ENCODE measurements around the gene TTC32.

TTC32 gene

GRCh38 chr2:19863303-19864041, 38.3 kb downstream of the TTC32 start:
- Histone ChIP-seq H3K79me2 (ENCODE audit: control insufficient read depth, insufficient read depth, low read length, unreplicated experiment) (no peaks in the 10 kb centered on the region), H3K27me3 (ENCODE audit: insufficient read depth, low read length) (no peaks in the 10 kb centered on the region), H3K36me3 (ENCODE audit: insufficient read depth, low read length) (no peaks in the 10 kb centered on the region), H3K4me3 (ENCODE audit: low read depth, low read length) (no peak overlapping the region), H3K27ac (ENCODE audit: low read depth, low read length) (no peak overlapping the region), H3K4me1 (ENCODE audit: control insufficient read depth, insufficient read depth, low read length, unreplicated experiment) (peaks cover 5% of the 10 kb centered on the region), H2AFZ (ENCODE audit: low read length, unreplicated experiment) (peak overlapping the region; percentile 94)

GRCh38 chr2:19861813-19862212, 40.0 kb downstream of the TTC32 start:
- Histone ChIP-seq H3K4me1 (ENCODE audit: control insufficient read depth, insufficient read depth, low read length, unreplicated experiment) (peaks cover 5% of the 10 kb centered on the region), H3K27me3 (ENCODE audit: insufficient read depth, low read length) (no peaks in the 10 kb centered on the region), H3K4me3 (ENCODE audit: low read depth, low read length) (no peak overlapping the region), H3K79me2 (ENCODE audit: control insufficient read depth, insufficient read depth, low read length, unreplicated experiment) (no peaks in the 10 kb centered on the region), H2AFZ (ENCODE audit: low read length, unreplicated experiment) (no peak overlapping the region), H3K36me3 (ENCODE audit: insufficient read depth, low read length) (no peaks in the 10 kb centered on the region), H3K27ac (ENCODE audit: low read depth, low read length) (no peak overlapping the region)

GRCh38 chr2:19860022-19860421, 41.8 kb downstream of the TTC32 start:
- Histone ChIP-seq H3K79me2 (ENCODE audit: control insufficient read depth, insufficient read depth, low read length, unreplicated experiment) (no peaks in the 10 kb centered on the region), H3K4me1 (ENCODE audit: control insufficient read depth, insufficient read depth, low read length, unreplicated experiment) (peaks cover 5% of the 10 kb centered on the region), H3K4me3 (ENCODE audit: low read depth, low read length) (no peak overlapping the region), H3K27ac (ENCODE audit: low read depth, low read length) (no peak overlapping the region), H3K36me3 (ENCODE audit: insufficient read depth, low read length) (no peaks in the 10 kb centered on the region), H2AFZ (ENCODE audit: low read length, unreplicated experiment) (no peak overlapping the region), H3K27me3 (ENCODE audit: insufficient read depth, low read length) (no peaks in the 10 kb centered on the region)

GRCh38 chr2:19859565-19859964, 42.2 kb downstream of the TTC32 start:
- Histone ChIP-seq H2AFZ (ENCODE audit: low read length, unreplicated experiment) (no peak overlapping the region), H3K27me3 (ENCODE audit: insufficient read depth, low read length) (no peaks in the 10 kb centered on the region), H3K79me2 (ENCODE audit: control insufficient read depth, insufficient read depth, low read length, unreplicated experiment) (no peaks in the 10 kb centered on the region), H3K36me3 (ENCODE audit: insufficient read depth, low read length) (no peaks in the 10 kb centered on the region), H3K4me1 (ENCODE audit: control insufficient read depth, insufficient read depth, low read length, unreplicated experiment) (peaks cover 5% of the 10 kb centered on the region), H3K4me3 (ENCODE audit: low read depth, low read length) (no peak overlapping the region), H3K27ac (ENCODE audit: low read depth, low read length) (no peak overlapping the region)

- H3K4me3 ChIP-seq (ENCODE audit: low read depth, low read length) = no peak overlapping the region
- H3K79me2 ChIP-seq (ENCODE audit: control insufficient read depth, insufficient read depth, low read length, unreplicated experiment) = no peaks in the 10 kb centered on the region
- no peaks in the 10 kb centered on the region for H3K36me3 ChIP-seq (ENCODE audit: insufficient read depth, low read length)
- peaks cover 5% of the 10 kb centered on the region for H3K4me1 ChIP-seq (ENCODE audit: control insufficient read depth, insufficient read depth, low read length, unreplicated experiment)
- no peak overlapping the region for H2AFZ ChIP-seq (ENCODE audit: low read length, unreplicated experiment)
- no peaks in the 10 kb centered on the region for H3K27me3 ChIP-seq (ENCODE audit: insufficient read depth, low read length)
- H3K27ac ChIP-seq (ENCODE audit: low read depth, low read length) = no peak overlapping the region
Measured at GRCh38 chr2:19857806-19858205, 44.0 kb downstream of the TTC32 start.

- no peaks in the 10 kb centered on the region for H3K79me2 ChIP-seq (ENCODE audit: control insufficient read depth, insufficient read depth, low read length, unreplicated experiment)
- H2AFZ ChIP-seq (ENCODE audit: low read length, unreplicated experiment) = no peak overlapping the region
- no peaks in the 10 kb centered on the region for H3K27me3 ChIP-seq (ENCODE audit: insufficient read depth, low read length)
- peaks cover 5% of the 10 kb centered on the region for H3K4me1 ChIP-seq (ENCODE audit: control insufficient read depth, insufficient read depth, low read length, unreplicated experiment)
- H3K36me3 ChIP-seq (ENCODE audit: insufficient read depth, low read length) = no peaks in the 10 kb centered on the region
- no peak overlapping the region for H3K27ac ChIP-seq (ENCODE audit: low read depth, low read length)
- no peak overlapping the region for H3K4me3 ChIP-seq (ENCODE audit: low read depth, low read length)
Measured at GRCh38 chr2:19857100-19857499, 44.7 kb downstream of the TTC32 start.

- Histone ChIP-seq H3K27ac (ENCODE audit: low read depth, low read length) (no peak overlapping the region), H3K4me1 (ENCODE audit: control insufficient read depth, insufficient read depth, low read length, unreplicated experiment) (no peaks in the 10 kb centered on the region), H3K27me3 (ENCODE audit: insufficient read depth, low read length) (no peaks in the 10 kb centered on the region), H3K36me3 (ENCODE audit: insufficient read depth, low read length) (no peaks in the 10 kb centered on the region), H2AFZ (ENCODE audit: low read length, unreplicated experiment) (no peak overlapping the region), H3K79me2 (ENCODE audit: control insufficient read depth, insufficient read depth, low read length, unreplicated experiment) (no peaks in the 10 kb centered on the region), H3K4me3 (ENCODE audit: low read depth, low read length) (no peak overlapping the region)
Measured at GRCh38 chr2:19855542-19856431, 46.0 kb downstream of the TTC32 start.

- no peak overlapping the region for H3K4me3 ChIP-seq (ENCODE audit: low read depth, low read length)
- H3K79me2 ChIP-seq (ENCODE audit: control insufficient read depth, insufficient read depth, low read length, unreplicated experiment) = no peaks in the 10 kb centered on the region
- no peaks in the 10 kb centered on the region for H3K27me3 ChIP-seq (ENCODE audit: insufficient read depth, low read length)
- no peak overlapping the region for H2AFZ ChIP-seq (ENCODE audit: low read length, unreplicated experiment)
- no peaks in the 10 kb centered on the region for H3K36me3 ChIP-seq (ENCODE audit: insufficient read depth, low read length)
- no peak overlapping the region for H3K27ac ChIP-seq (ENCODE audit: low read depth, low read length)
- no peaks in the 10 kb centered on the region for H3K4me1 ChIP-seq (ENCODE audit: control insufficient read depth, insufficient read depth, low read length, unreplicated experiment)
Measured at GRCh38 chr2:19854596-19855541, 46.9 kb downstream of the TTC32 start.

GRCh38 chr2:19851116-19851695, 50.6 kb downstream of the TTC32 start:
- peaks cover 5% of the 10 kb centered on the region; the same call in 1 of the 2 replicates for H3K27me3 ChIP-seq (ENCODE audit: insufficient read depth, low read length)
- H2AFZ ChIP-seq (ENCODE audit: low read length, unreplicated experiment) = no peak overlapping the region
- H3K36me3 ChIP-seq (ENCODE audit: insufficient read depth, low read length) = no peaks in the 10 kb centered on the region
- no peaks in the 10 kb centered on the region for H3K79me2 ChIP-seq (ENCODE audit: control insufficient read depth, insufficient read depth, low read length, unreplicated experiment)
- no peak overlapping the region for H3K4me3 ChIP-seq (ENCODE audit: low read depth, low read length)
- H3K4me1 ChIP-seq (ENCODE audit: control insufficient read depth, insufficient read depth, low read length, unreplicated experiment) = no peaks in the 10 kb centered on the region
- no peak overlapping the region for H3K27ac ChIP-seq (ENCODE audit: low read depth, low read length)

Data from ACC112 (cell line).